IMR-90 (cell line): Measurements from ENCODE around the gene LSM8. TPM values are rescaled to one million over a fixed set of nuclear protein-coding genes. Genes with fewer than 3 reads are reported as not detected.

Experiments
- ATAC-seq: fragments of 200-7000 bp; cut with Tn5 transposase; 2 replicates; pipeline ENCODE4 v1.9.1; 2020; ENCODE audit warnings: low read depth, mild to moderate bottlenecking, moderate library complexity
- BruUV-seq: library from RNA; stranded (reverse); fragments of 400-500 nt; replicated peaks from 2 replicates; lab custom pipeline; 2021; lab: Mats Ljungman, UMichigan
- CTCF ChIA-PET: fragments of 300-600 bp; formaldehyde crosslinking; extraction: SDS; loops from one replicate; lab custom pipeline; 2021; ENCODE audit warnings: antibody characterized with exemption; lab: Yijun Ruan, JAX
- POLR2A ChIA-PET: fragments of 300-600 bp; sonication (Branson Sonifier 250); formaldehyde crosslinking; loops from one replicate; lab custom pipeline; 2022; ENCODE audit warnings: antibody characterized with exemption; ENCODE audit not compliant: unreplicated experiment; lab: Charles Lee
- DNase-seq: peaks from one replicate; pipeline ENCODE4 v3.0.0; 2013
- H2AFZ ChIP-seq: replicated peaks from 2 replicates; pipeline ENCODE3; 2013; ENCODE audit warnings: low read length, mild to moderate bottlenecking; ENCODE audit not compliant: poor library complexity
- H2AK5ac ChIP-seq: 2 replicates; pipeline ENCODE4 v1.6.1; 2013; ENCODE audit warnings: low read depth, low read length, inconsistent platforms
- H2AK9ac ChIP-seq: replicated peaks from 2 replicates; pipeline ENCODE3; 2013; ENCODE audit warnings: mild to moderate bottlenecking, low read depth, low read length, moderate library complexity; ENCODE audit not compliant: poor library complexity
- H2BK120ac ChIP-seq: 2 replicates; pipeline ENCODE4 v1.6.1; 2013; ENCODE audit warnings: low read depth, low read length, inconsistent platforms
- H2BK15ac ChIP-seq: 3 replicates; pipeline ENCODE4 v1.6.1; 2013; ENCODE audit warnings: low read depth, low read length, inconsistent platforms
- H2BK20ac ChIP-seq: 2 replicates; pipeline ENCODE4 v1.6.1; 2013; ENCODE audit warnings: low read depth, mild to moderate bottlenecking, inconsistent platforms, low read length, moderate library complexity
- H2BK5ac ChIP-seq: 2 replicates; pipeline ENCODE4 v1.6.1; 2013; ENCODE audit warnings: mild to moderate bottlenecking, low read depth, low read length, inconsistent platforms; ENCODE audit not compliant: poor library complexity, severe bottlenecking
- H3K14ac ChIP-seq: replicated peaks from 2 replicates; pipeline ENCODE4 v1.6.1; 2013; ENCODE audit warnings: low read depth, low read length, inconsistent platforms
- H3K18ac ChIP-seq: 2 replicates; pipeline ENCODE4 v1.6.1; 2013; ENCODE audit warnings: low read depth, low read length, control low read depth
- H3K23ac ChIP-seq: 2 replicates; pipeline ENCODE4 v1.6.1; 2013; ENCODE audit warnings: low read depth, low read length, inconsistent platforms
- H3K27ac ChIP-seq: 2 replicates; pipeline ENCODE4 v1.5.1; 2013; ENCODE audit warnings: mild to moderate bottlenecking, control low read depth, low read length; ENCODE audit not compliant: insufficient read depth
- H3K27me3 ChIP-seq: 2 replicates; pipeline ENCODE4 v1.6.1; 2013; ENCODE audit warnings: low read length; ENCODE audit not compliant: control insufficient read depth, insufficient read depth
- H3K36me3 ChIP-seq: 2 replicates; pipeline ENCODE4 v1.6.1; 2013; ENCODE audit warnings: low read length, mixed read lengths; ENCODE audit not compliant: control insufficient read depth, insufficient read depth
- H3K4ac ChIP-seq: 2 replicates; pipeline ENCODE4 v1.6.1; 2013; ENCODE audit warnings: low read depth, low read length, inconsistent platforms
- H3K4me1 ChIP-seq: 2 replicates; pipeline ENCODE4 v1.6.1; 2013; ENCODE audit warnings: low read length, mixed read lengths; ENCODE audit not compliant: control insufficient read depth, insufficient read depth
- H3K4me2 ChIP-seq: 2 replicates; pipeline ENCODE4 v1.6.1; 2013; ENCODE audit warnings: low read depth, mild to moderate bottlenecking, control low read depth, low read length, moderate library complexity
- H3K4me3 ChIP-seq: 2 replicates; pipeline ENCODE4 v1.5.1; 2013; ENCODE audit warnings: low read depth, mild to moderate bottlenecking, control low read depth, low read length, moderate library complexity; ENCODE audit not compliant: insufficient read depth
- H3K56ac ChIP-seq: 2 replicates; pipeline ENCODE4 v1.6.1; 2013; ENCODE audit warnings: low read length, inconsistent platforms; ENCODE audit not compliant: insufficient read depth; ENCODE audit errors: extremely low read depth
- H3K79me1 ChIP-seq, 2 experiments: 2 replicates each; pipeline ENCODE4 v1.6.1; 2013; ENCODE audit warnings: low read length in 2 of 2, inconsistent platforms in 1 of 2, low read depth in 1 of 2
- H3K9ac ChIP-seq: 2 replicates; pipeline ENCODE4 v1.6.1; 2013; ENCODE audit warnings: low read depth, low read length, control low read depth
- H3K9me1 ChIP-seq: 2 replicates; pipeline ENCODE4 v1.6.1; 2013; ENCODE audit warnings: low read length, inconsistent platforms; ENCODE audit not compliant: insufficient read depth
- H3K9me3 ChIP-seq: 2 replicates; pipeline ENCODE4 v1.6.1; 2013; ENCODE audit warnings: low read length; ENCODE audit not compliant: control insufficient read depth, insufficient read depth
- H4K20me1 ChIP-seq: 2 replicates; pipeline ENCODE4 v1.6.1; 2013; ENCODE audit warnings: low read length, inconsistent platforms; ENCODE audit not compliant: insufficient read depth
- H4K5ac ChIP-seq: 2 replicates; pipeline ENCODE4 v1.6.1; 2013; ENCODE audit warnings: mild to moderate bottlenecking, low read depth, low read length, control low read depth
- H4K8ac ChIP-seq, 2 experiments: 2 replicates each; pipeline ENCODE4 v1.6.1; 2013; ENCODE audit warnings: low read depth in 2 of 2, low read length in 2 of 2, control low read depth in 1 of 2, inconsistent platforms in 1 of 2
- H4K91ac ChIP-seq: 2 replicates; pipeline ENCODE4 v1.6.1; 2013; ENCODE audit warnings: low read depth, low read length, inconsistent platforms; ENCODE audit not compliant: insufficient read depth
- MAZ ChIP-seq: IDR thresholded peaks from 2 replicates; pipeline ENCODE4 v1.6.1; 2012; ENCODE audit warnings: low read depth, mild to moderate bottlenecking, low read length, improper control_type of control experiment, moderate library complexity, borderline replicate concordance
- POLR2A ChIP-seq: IDR thresholded peaks from 2 replicates; pipeline ENCODE4 v1.6.1; 2012; ENCODE audit warnings: mild to moderate bottlenecking, low read depth, low read length
- RAD21 ChIP-seq: IDR thresholded peaks from 2 replicates; pipeline ENCODE4 v1.6.1; 2012; ENCODE audit warnings: low read length, improper control_type of control experiment
- SMC3 ChIP-seq: fragments of 150-350 bp; IDR thresholded peaks from 2 replicates; pipeline ENCODE4 v1.6.1; 2016; ENCODE audit warnings: low read depth, mild to moderate bottlenecking, antibody characterized with exemption, low read length, moderate library complexity
- WGBS, 2 experiments: methylation state at CpG; one replicate each; pipeline versions ENCODE4 v1.1.5 to v1.1.7; 2013; ENCODE audit warnings: missing lambda C conversion rate in 2 of 2; ENCODE audit not compliant: insufficient read length in 1 of 2; ENCODE audit errors: extremely low coverage in 2 of 2; 5-methylcytosine and 5-hydroxymethylcytosine counted together
- dilution Hi-C: fragments of 300-500 bp; cut with HindIII; formaldehyde crosslinking; loops from one replicate; pipeline ENCODE4 v1.14.3; 2018; ENCODE audit warnings: low sequenced_read_pairs; ENCODE audit not compliant: unreplicated experiment
- in situ Hi-C: fragments of 300-500 bp; cut with MboI; formaldehyde crosslinking; loops from 3 replicates; pipeline ENCODE4 v1.14.3; 2019; ENCODE audit warnings: low sequenced_read_pairs, inconsistent platforms, mixed read lengths
- intact Hi-C: fragments of 100-400 bp; cut with micrococcal nuclease; formaldehyde crosslinking; loops from 2 replicates; pipeline ENCODE4 v1.10.0; 2022
- polyA plus RNA-seq, 3 experiments: library from polyadenylated mRNA; depleted of rRNA; stranded (reverse); fragments of >200 nt; gene quantifications; 2 replicates each; pipeline ENCODE4 v1.2.3, GENCODE V29; 2012; ENCODE audit warnings: low replicate concordance in 1 of 3
- total RNA-seq: library from RNA; depleted of rRNA; stranded (reverse); fragments of >200 nt; gene quantifications from 2 replicates; pipeline ENCODE4 v1.2.3, GENCODE V29; 2012
- TF ChIP-seq, protein P1 (sequence below): conservative IDR thresholded peaks from 2 replicates; pipeline ENCODE4 v1.5.1; 2012; ENCODE audit warnings: mild to moderate bottlenecking, low read depth, low read length, improper control_type of control experiment

Gene LSM8
- total and polyA plus RNA-seq, 2 of the 4 experiments (the other 2 are of a cell fraction), result 9.7 to 30.2 TPM

DNA sequence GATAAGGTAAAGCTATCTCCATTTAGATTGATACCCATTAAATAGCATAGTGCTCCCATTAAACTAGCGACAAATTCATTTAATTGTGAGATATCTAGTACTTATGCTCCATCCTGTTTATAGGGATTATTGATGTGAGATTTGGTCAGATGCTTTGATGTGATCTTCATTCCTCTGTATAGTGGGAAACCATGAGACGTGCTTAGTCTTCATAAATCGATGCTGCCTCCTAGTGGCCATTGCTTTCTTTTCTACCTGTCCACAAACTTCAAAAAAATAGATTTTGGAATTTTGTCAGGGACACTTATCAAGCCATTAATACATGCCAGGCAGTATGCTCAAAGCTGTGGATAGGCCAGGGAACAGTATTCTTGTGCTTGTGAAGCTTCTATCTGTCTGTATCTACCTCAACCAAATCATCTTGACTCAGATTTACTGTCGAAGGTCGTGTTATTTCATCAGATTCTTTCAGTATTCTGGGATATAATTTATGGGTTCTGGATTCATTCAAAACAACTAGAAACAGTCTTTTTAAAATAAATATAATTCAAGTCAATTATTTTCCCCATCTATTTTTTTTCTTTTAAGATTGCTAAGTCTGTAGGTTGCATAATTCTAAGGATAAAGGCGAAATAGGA, 12.0 kb downstream of the LSM8 start:
- Histone ChIP-seq H3K14ac (no peak overlapping the region), H3K56ac (no peak overlapping the region), H3K36me3 (peaks cover 1% of the 10 kb centered on the region; the same call in 1 of the 2 replicates), H3K23ac (no peak overlapping the region), H4K5ac (no peak overlapping the region), H3K4ac (no peak overlapping the region), H3K4me2 (no peak overlapping the region), H3K4me1 (no peaks in the 10 kb centered on the region), H4K91ac (no peak overlapping the region), H2AK9ac (no peak overlapping the region), H2AFZ (no peak overlapping the region), H3K4me3 (no peak overlapping the region), H3K9me3 (no peaks in the 10 kb centered on the region), H4K20me1 (no peaks in the 10 kb centered on the region), H3K27ac (no peak overlapping the region), H2BK15ac (no peak overlapping the region), H2BK120ac (no peak overlapping the region), H3K9ac (no peak overlapping the region), H3K27me3 (no peaks in the 10 kb centered on the region), H2BK5ac (no peak overlapping the region), H3K79me1 (no peaks in the 10 kb centered on the region), H3K9me1 (no peaks in the 10 kb centered on the region), H4K8ac (no peak overlapping the region), H2AK5ac (no peak overlapping the region), H2BK20ac (no peak overlapping the region), H3K18ac (no peak overlapping the region)
- POLR2A ChIA-PET, result no interaction called here
- peak; percentile 88 for ATAC-seq
- dilution Hi-C loops (no loop called here), intact Hi-C loops (loop anchor here (5.0 kb wide), 3 partner anchors 324 to 799 kb away; partner anchors contain the start of gene CTTNBP2), in situ Hi-C loops (loop anchor here (10.0 kb wide), 1 partner anchor 451 kb away; no protein-coding TSS in a partner anchor)
- CTCF ChIA-PET, result interaction anchor here (0.5 to 0.9 kb wide), 5 partner anchors 10 to 784 kb away, joined by 3 to 5 read pairs (median 3); no protein-coding TSS in a partner anchor
- no CpG with 5 or more reads among the region's 6 CpGs for WGBS, 2 experiments
- DNase-seq, result peak; percentile 70
- TF ChIP-seq MAZ (no peak), POLR2A (no peak), SMC3 (peak; percentile 30; the same call in 1 of the 2 replicates), RAD21 (peak; percentile 59)
- TF ChIP-seq, protein P1, sequence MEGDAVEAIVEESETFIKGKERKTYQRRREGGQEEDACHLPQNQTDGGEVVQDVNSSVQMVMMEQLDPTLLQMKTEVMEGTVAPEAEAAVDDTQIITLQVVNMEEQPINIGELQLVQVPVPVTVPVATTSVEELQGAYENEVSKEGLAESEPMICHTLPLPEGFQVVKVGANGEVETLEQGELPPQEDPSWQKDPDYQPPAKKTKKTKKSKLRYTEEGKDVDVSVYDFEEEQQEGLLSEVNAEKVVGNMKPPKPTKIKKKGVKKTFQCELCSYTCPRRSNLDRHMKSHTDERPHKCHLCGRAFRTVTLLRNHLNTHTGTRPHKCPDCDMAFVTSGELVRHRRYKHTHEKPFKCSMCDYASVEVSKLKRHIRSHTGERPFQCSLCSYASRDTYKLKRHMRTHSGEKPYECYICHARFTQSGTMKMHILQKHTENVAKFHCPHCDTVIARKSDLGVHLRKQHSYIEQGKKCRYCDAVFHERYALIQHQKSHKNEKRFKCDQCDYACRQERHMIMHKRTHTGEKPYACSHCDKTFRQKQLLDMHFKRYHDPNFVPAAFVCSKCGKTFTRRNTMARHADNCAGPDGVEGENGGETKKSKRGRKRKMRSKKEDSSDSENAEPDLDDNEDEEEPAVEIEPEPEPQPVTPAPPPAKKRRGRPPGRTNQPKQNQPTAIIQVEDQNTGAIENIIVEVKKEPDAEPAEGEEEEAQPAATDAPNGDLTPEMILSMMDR, result peak; percentile 72
- no TSS peak for BruUV-seq
